HL-60/S4 treated with retinoic acid at 250 ng/mL for 4 days and 3 days (cell line): Measurements from ENCODE around the gene CRYBG2.
"Not testable (repeated sequence)": the region's sequence is repeated elsewhere in the genome, so short reads cannot be mapped to it uniquely, and the experiment has no call there.

Experiments used
- in situ Hi-C: fragments of 300-500 bp; cut with MboI; formaldehyde crosslinking; loops from 2 replicates; pipeline ENCODE4 v1.7.0; 2022; ENCODE audit warnings: low sequenced_read_pairs

CRYBG2 gene

DNA sequence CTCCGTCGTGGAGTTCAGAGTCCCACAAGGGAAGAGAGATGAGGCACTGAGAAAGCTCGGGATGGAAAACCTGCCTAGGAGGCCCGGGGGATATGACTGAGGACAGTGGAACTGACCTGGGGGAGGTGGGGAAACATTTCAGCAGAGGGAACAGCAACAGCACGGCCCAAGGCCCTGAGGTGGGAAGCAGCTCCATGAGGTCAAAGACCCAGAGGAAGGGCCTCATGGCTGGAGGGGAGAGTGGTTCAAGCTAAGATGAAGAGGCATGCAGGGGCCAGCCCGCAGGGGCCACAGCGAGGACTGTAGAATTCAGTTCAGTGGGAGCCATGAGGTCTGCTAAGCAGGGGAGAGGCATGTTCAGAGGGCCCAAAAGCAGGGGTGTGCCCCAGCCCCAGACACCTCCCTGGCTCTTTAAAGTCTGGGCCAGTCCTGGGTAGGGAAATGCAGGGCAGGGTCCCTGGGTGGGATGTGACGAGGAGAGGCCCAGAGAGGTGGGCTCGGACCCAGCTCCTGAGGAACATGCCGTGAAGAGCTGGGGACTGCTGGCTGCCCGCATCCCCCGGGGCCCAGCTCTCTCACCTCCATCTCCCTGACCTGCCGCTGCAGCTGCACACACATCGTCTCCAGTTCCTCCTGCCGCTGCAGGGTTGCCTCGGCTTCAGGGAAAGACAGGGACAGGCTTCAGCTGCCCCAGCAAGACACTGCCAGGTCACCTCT lies 57.4 kb downstream of the CRYBG2 start:
- in situ Hi-C loops: no loop called here

DNA sequence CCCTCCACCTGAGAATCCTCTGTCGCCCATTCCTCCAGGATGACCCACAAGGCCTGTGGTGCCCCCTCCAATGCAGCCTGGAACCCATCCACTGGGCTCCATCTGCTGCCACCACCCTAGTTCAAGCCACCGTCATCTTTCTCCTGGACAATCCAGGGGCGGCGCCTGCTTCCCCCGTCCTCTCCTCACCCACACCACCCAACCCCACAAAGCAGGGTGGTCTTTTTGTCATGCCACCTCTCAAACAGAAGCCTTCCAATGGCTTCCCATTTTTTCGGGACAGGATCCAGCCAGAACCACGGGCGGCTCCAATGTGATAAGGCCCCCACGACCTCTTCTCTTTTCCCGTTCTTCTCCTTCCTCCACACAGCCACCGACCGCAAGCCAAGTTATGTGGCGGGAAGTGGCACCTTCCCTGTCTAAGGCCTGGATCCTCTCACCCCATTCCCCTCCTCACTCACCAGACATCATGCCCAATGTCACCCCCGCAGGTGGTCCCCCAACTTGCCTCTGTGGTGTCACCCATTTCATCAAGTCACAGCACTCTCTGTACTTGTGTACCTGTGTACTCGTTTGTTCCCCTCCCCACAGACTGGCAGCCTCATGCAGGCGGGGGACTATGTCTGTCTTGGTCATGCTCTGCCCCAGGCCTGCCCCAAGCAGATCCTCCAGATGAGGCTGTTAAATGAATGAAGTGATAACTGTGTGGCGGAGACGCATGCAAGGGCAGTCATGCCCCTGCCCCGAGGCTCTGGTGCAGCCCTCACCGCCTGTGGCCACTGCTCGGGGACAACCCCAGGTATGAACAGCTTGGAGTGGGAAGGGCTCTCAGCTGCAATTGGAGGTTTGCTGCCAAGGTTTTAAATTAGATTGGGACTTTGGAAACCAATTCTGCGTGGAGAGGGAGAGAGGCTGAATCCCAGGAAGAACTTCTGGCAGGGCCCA lies 58.5 kb downstream of the CRYBG2 start:
- in situ Hi-C loops: no loop called here

DNA sequence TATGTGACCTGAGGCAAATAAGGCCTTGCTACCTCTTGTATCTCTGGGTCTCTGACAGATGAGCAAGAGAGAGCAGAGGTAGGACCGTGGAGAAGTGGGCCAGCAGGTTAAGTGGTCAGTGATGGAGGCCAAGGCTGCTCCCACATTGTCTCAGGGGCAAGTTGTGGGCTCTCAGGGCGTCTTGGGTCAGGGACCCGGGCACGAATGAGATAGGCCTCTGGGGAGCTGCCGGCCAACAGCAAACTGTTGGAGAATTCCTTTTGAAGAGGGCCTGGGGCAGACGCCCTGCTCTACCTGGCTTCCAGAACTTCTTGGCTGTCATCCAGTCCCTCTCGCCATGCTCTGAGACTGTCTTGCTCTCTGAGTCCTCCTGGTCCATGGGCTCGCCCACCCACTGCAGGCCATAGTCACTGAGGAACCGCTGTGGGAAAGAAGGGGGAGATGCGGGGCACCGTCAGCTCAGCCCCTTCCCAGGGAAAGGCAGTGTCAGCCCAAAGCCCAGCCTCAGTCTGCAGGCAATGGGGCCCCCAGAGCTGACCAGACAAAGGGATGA lies 59.9 kb downstream of the CRYBG2 start:
- in situ Hi-C loops: no loop called here

DNA sequence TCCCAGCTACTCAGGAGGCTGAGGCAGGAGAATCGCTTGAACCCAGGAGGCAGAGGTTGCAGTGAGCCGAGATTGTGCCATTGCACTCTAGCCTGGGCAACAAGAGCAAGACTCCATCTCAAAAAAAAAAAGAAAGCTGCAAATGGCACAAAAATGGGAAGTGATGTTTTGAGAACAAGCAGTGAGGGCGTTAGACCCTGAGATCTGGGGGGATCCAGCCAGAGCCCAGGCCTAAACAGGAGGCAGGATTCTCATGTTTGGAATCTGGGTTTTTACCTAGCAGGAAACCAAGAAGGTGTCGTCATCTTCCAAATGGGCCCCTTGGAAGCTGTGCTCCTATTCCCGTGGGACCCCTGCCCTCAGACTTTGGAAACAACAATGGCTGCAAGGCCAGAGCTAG lies 61.2 kb downstream of the CRYBG2 start:
- in situ Hi-C loops: not testable (repeated sequence)

DNA sequence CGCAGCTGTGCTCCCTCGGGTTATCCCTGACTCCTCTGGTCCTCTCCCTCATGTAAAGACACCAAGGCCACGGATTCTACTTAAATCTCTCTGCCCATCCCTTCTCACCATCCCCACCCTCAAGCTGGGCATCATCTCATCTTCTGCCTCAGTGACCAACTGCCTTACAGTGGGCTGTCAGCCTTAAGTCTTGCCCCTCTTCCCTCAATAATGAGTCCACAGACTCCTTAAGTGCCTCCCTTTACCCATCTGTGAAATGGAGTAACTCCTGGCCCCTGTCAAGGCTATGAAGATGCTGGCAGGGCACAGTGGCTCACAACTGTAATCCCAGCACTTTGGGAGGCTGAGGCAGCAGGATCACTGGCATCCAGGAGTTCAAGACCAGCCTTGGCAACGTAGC lies 62.0 kb downstream of the CRYBG2 start:
- in situ Hi-C loops: no loop called here

DNA sequence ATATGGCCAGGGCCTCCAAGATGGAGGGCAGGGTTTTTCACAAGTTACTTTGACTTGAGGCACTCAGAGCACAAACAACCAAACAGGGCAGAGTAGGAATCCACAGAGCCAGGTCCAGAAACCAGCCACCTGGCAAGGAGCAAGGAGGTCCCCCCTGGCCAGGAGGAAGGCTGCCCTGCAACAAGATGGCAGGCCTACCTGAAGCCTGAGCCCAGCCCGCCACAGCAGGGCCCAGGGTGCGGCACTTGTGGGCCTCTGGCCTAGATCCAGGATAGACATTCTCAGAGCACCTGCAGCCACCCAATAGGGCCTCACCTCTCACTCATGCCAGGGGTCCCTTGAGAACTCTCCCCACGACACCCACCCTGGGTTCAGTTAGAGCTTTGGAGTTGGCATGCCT lies 62.5 kb downstream of the CRYBG2 start:
- in situ Hi-C loops: no loop called here

DNA sequence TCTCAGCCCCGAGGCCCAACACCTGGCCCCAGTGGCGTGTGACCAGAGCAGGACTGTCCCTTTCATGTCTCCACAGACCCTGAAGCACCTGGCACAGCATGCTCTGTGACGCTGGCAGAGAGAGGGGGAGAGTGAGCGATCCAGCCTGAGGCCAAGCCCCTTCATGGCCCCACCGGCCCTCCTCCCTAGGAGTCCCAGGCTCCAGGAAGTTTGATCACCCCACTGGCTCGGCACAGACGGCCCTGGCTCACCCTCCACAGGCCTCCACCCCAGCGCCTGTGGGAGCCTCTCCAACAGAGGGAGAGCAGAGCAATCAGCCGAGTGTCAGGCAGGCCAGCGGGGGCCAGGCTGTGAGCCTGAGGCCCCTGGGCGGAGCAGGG lies 63.1 kb downstream of the CRYBG2 start:
- in situ Hi-C loops: no loop called here

DNA sequence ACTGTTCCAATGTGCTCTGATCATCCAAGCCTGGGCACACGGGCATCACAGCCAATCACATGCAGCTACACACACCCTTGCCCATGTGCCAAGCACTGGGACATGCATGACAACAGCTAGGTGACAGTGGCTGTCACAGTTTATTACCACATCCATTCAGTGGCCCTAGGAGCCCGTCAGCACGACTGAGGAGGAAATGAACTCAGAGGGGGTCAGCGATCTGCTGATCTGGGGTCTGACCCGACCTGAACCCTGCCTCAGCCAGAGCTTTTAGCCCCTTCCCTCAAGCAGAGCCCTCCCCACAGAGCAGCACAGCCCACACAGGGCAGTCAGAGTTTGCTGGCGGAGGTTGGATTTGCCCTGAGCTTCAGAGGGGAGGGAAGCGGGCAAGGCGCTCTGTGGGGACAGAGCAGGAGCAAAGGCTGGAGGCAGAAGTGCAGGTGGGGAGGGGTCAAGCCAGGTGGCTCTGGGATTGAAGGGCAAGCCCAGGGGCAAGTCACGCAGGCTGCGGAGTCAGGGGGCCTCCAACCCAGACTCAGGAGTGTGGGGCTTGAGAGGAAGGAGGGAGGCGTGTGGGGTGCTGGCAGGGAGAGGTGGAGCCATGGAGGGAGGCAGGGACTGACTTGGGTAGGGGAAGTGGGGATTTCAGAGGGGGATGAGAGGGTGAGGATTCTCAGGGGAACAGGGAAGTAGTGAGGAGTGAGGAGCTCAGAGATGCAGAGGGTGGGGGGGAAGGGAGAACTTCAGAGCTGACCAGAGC lies 63.6 kb downstream of the CRYBG2 start:
- in situ Hi-C loops: no loop called here

DNA sequence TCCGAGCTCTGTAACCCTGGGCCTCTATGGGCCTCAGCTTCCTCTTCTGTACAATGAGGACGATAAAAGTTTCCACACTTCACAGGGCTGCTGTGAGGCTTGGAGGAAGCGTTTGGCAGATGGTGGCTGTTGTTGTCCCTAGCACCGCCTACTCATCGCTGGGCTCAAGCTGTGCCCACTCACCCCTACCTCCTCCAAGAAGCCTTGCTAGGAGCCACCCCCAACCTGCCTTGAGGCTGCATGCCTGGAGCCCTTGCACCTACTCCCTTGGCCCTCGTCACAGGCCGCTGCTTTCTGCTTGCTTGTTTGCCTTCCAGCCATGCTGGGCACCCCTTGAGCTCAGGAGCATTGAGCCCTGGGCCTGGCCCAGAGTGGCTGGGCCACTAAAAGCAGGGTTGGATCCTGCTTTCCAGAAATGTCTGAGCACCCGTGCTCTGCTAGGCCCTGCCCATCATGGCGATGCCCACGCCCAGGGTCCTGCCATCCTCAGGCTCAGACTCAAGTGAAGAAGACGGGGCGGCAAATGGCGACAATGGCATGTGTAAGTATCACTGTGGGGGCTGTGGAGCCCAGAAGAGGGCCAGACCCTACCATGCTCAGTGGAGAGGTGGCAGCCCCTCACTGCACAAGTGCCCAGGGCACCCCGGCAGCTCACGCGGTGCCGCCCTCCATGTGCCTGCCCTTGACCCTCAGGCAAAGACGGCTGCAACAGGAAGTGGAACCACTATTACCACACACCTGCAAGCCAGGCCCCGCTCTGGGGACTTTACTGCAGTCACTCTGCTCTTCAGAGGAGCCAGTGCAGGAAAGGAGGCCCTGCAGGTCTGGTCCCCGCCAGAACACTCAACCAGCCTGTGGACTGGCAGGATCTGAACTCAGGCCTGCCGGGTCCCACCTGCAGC lies 64.5 kb downstream of the CRYBG2 start:
- in situ Hi-C loops: no loop called here

DNA sequence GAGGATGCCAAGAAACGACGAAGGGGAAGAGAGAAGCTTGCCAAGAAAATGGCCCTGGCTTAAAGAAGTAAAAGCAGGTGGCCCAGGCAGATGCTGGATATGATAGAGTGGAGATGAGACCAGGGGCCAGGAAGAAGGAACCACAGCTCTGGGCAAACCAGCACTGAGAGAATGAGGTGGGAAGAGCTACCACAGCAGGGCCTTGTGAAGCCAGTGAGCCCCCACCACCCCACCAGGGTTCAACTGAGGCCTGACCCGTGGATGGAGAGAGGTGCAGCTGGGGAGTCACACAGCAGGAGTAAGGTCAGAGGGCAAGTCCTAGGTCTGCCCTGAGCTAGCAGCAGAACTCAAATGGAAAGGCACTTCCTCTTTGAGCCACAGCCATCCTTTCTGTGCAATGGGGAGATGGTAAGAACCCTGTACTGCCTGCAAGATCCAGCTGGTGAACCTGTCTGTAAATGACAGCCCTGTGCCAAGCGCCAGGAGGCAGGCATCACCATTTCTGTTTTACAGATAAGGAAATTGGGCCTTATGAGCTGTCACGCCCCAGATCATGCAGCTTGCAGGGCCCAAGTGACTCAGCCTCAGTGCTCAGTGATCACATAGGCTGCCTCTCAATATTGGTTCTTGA lies 65.5 kb downstream of the CRYBG2 start:
- in situ Hi-C loops: no loop called here

DNA sequence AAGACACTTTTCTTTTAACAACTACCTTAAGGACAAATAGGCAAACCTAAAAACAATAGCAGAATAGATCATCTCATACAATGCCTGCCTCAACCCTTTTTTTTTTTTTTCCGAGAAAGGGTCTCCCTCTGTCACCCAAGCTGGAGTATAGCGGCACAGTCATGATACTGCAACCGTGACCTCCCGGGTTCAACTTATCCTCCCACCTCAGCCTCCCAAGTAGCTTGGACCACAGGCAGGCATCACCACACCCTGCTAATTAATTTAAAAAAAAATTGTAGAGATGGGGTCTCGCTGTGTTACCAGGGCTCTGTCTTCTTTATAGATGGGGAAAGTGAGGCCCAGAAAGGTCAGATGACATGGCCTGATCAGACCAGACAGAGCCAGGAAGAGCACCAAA lies 66.1 kb downstream of the CRYBG2 start:
- in situ Hi-C loops: no loop called here

DNA sequence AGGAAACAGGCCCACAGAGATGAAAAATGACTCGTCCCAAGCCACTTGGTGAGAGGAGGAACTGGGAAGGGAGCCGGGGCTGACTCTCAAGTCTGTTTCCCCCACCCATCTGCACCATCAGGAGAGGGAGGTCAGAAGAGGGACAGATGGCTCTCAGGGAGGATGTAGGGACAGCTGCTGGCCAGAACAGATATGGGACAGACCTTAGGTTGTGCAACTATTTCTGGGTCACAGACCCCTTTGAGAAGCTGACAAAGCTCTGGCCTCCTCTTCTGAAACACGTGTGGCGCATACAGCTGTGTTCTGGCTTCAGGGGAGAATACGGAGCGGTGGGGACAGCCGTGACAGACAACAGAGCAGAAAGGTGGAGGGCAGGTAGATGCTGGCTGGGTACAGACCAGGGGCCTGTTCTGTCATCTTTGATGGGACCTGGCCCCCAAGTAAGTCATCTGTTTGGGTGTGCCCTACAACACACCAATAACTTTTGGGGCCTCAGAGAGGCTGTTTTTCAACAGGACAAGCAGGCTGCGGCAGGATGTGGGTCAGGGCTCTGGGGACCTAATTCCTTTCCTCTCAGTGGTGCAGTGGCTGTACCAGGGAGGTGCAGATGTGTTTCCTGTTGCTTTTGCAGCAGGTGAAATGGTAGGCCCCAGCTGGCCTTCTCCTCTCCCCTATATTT lies 66.8 kb downstream of the CRYBG2 start:
- in situ Hi-C loops: no loop called here

DNA sequence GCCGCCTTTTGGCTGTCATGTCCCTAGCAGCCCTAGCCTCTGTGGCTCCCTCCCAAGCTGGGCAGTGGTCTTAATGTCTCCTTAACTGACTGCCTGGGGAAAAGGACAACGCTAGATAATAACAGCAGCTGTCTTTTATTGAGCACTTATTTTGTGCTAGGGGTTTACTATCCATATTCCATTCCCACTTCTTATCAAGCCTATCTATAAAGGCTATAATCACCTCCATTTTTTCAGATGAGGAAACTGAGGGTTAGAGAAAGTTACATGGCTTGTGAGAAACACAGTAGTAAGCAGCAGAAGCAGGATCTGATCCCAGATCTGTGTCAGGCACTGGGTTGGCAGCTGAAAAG lies 67.9 kb downstream of the CRYBG2 start:
- in situ Hi-C loops: no loop called here

DNA sequence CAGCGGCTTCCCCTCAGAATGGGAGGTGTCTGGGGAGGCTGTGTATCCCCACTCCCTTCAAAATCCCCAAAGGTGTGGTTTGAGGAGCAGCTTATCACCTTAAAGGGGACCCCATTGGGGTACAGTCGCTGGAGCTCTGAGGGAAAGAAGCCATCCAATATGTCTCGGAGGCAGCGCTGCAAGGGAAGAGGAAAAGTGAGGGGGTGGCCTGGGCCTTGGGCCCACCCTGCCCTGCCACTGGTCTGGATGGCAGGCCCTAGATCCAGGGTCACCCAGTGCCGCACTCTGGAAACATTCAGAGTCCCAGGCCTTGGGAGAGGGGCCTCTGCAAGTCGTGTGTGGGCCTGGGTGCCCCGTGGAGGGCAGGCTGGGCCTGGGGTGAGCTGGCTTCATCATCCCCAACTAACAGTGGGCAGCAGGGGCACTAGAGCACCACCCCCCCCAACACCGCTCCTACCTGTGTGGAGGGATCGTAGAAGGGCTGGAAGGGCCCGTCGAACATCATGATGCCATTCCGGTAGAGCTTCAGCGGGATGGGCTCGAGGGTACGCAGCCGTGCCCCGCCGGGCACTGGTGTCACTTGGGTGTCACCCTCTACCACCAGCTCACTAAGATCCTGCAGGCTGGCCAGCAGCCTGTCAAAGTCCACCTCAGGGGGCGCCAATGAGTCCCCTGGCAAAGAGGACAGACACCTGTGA lies 68.4 kb downstream of the CRYBG2 start:
- in situ Hi-C loops: no loop called here

DNA sequence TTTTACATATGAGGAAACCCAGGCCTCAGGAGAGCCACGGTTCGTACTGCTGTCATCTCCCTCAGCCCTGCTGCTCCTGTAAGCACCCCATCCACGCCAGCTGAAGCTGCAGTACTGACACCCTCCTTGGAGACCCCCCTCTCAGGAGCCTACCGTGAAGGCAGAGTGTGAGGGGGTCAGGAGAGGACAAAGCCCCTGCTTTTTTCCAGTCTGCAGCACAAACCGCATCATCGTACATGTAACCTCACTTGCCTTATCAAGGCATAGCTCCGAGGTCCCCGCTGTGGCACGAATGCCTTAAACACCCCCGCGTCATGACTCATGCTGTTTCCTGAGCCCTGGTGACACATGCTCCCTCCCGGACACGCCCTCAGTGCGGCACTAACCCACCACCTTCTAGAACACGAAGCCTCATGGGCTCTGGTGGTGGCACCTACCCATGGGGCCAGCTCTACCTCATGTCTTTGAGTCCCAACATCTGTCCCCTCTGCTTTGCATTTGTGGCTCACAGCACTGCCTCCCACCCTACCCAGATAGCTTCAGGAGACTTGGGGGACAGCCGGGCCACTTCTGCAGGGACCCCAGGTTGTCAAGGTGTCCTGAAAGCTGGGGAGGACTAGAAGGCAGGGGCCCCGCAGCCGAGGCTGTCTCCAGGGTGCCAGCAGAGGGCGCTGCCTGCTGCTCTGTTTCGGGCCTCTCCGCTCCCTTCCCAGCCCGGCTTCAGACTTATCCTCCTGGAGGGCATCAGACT lies 69.2 kb downstream of the CRYBG2 start:
- in situ Hi-C loops: no loop called here

DNA sequence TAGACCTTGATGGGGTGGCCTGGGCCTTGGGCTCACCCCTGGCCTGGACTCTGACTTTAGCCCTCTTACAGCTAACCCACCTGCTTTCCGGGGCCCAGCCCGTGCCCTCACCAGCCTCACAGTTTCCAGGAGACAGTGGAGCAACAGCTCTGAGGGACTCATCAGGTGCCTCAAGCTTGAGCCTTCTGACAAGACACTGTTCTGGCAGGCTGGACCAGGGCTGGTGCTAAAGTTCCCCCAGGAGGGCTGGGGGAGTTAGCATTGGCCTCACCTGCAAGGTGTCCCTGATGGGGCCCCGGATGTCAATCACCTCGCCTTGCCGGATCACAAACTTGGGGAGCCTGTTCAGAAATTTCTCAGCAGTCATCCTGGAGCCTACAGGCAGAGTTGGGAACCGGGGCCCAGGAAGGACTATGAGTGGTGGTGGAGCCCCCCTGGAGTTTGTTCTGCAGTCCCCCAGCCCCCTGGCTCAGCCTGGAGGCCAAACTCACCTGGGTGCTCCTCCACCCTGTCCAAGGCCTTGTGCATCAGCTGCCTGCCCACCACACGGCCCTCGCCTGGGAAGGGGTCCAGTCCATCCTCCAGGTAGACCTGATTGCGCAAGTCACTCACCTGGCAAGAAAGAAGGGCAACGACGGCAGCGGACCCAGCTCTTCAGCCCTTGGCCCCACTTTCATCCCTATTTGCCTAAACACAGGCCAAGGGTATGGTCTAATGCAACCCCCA lies 69.9 kb downstream of the CRYBG2 start:
- in situ Hi-C loops: no loop called here

DNA sequence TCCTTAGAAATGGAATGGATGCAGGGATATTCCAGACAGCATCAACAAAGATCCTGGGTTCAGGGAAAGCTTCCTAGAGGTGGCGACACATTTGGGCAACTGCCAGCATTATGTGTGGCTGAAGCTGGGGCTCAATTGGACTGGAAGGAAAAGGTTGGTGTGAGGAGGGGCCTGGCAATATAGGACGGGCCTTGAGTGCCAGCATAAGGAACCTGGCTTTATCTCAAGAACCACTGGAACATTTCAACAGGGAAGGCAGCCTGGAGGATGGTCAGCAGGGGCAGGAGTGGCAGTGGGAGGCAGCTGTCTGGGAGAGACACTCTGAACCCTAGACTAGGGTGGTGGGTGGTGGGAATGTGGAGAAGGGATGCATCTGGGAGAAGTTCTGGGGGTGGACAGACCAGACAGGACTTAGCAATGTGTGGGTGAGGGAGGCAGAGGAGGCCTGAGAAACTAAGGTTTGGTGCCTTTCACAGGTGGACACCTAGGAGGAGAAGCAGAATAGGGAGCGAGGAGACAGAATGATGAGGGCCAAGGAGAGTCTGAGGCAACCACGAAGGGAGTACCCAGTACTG lies 70.6 kb downstream of the CRYBG2 start:
- in situ Hi-C loops: no loop called here
